ENCODE data around the gene UCHL1.

DNA sequence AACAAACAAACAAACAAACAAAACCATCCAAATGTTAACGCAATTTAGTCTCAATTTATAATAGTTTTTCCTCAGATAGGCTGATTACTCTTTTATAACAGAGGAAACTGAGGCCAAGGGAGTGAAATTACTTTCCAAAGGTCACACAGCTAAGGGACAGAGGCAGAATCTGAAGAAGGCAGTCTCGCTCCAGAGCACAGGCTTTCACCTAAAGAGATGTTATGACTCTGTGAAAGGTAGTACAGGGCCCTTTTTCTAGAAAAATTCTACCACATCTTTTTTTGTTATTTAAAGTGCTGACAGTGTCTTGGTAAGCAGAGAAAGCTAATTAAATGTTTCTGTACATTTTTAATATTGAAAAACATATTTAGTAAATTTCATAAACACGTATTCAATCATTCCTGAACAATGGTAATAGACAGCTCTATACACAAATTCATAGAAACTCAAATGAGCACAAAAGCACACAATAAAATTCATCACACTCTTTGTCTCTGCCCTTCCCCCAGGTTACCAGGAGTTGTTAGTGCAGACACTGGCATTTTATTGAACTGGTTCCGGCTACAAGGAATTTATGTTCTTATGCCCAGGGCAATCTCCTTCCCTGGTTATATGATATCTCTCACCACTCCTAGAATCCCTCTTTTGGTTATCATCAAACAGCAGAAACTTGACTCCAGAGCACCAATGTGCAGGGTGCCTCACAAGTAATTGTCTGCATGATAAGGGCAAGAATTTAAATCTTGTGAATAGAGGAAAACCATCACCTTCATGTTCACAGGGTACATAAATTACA, 34.7 kb upstream of the UCHL1 start:
- TF ChIP-seq CTCF (IDR thresholded peaks at IDR 0.05; ENCODE audit: poor library complexity, severe bottlenecking) (no peak), EZH2 (IDR thresholded peaks at IDR 0.05; ENCODE audit: borderline replicate concordance, insufficient read depth, low read length, poor library complexity, severe bottlenecking) (no peak), TAF1 (IDR thresholded peaks at IDR 0.05; ENCODE audit: low read depth) (no peak), EP300 (conservative IDR thresholded peaks at IDR 0.05; ENCODE audit: poor library complexity, severe bottlenecking) (no peak)
